Measurements from ENCODE around the gene AHSA1. TPM values are rescaled to one million over a fixed set of nuclear protein-coding genes. Genes with fewer than 3 reads are reported as not detected.

Gene AHSA1
- 366 and 439 TPM in 2 replicates for polyA plus RNA-seq (2012; rRNA removed)
- 486 and 518 TPM in 2 replicates for polyA plus RNA-seq (2012; cell fraction: cytosol; rRNA removed)
- polyA plus RNA-seq (2012; cell fraction: nucleus; rRNA removed), result 107 and 186 TPM in 2 replicates

DNA sequence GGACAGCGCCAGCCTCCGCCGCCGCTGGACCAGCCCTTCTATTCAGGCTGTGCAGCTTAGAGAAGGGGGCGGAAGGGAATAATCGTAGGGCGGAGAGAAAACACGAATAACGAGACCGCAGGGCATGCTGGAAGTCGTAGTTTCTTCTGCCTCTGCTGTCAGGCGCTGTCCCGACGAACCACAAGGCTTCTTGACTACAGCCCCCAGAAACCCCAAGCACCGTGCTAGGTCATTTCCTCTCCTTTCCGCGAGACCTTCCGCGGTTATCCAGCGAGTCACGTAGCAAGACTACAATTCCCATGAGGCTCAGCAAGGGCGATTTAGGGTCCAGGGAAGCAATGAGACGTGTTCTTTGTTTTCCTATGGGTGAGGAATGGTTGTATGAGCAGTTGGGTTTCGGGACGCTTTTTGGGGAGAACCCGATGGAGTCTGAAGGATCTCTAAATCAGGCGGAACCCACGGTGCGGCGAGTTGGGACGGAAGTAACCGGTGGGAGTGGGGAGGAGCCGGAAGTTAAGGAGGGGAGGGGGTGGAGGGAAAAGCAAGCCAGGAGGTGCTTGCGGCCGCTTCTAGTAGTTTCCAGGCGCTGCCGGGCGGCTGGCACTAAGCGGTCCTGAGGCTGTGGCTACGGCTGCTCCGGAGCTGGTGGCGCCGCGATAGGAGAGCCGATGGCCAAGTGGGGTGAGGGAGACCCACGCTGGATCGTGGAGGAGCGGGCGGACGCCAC lies at the start of gene AHSA1, which contains the start of gene VIPAS39:
TSS of gene AHSA1 (plus strand) at position 572 of the 727 bp plus-strand sequence. CDS start at position 669, 97 bp downstream.
TSS of gene VIPAS39 (minus strand) at position 80 of the 727 bp plus-strand sequence. CDS start 3,499 bp downstream, outside the sequence.
- under 1% methylated on average over 28 of the region's 50 CpGs for WGBS (ENCODE audit: low lambda C conversion rate)
- H3F3A ChIP-seq (replicated peaks; ENCODE audit: insufficient read depth), result peaks cover 4% of the 10 kb centered on the region
- ChIA-PET POLR2A (interaction anchor here (0.8 to 1.3 kb wide), 3 partner anchors 81 to 136 kb away, joined by 3 to 6 read pairs (median 4); partner anchors contain the start of genes GSTZ1, POMT2, SAMD15 and TMED8), CTCF (interaction anchor here (0.6 to 2.9 kb wide), 7 partner anchors 12 to 305 kb away, joined by 3 to 40 read pairs (median 3); no protein-coding TSS in a partner anchor)
- no peaks in the 10 kb centered on the region for H3K27me3 ChIP-seq (ENCODE audit: insufficient read depth)
- H3K27ac ChIP-seq (ENCODE audit: low read depth in 2 of 2, low read length in 1 of 2), result peak within 1 kb of the TSS; percentile 92 to 96
- peaks cover 12% of the 10 kb centered on the region in 2 experiments; a peak in 3 of 4 replicates for H3K4me1 ChIP-seq (ENCODE audit: control insufficient read depth in 1 of 2, insufficient read depth in 2 of 2, low read depth in 1 of 2, low read length in 1 of 2)
- H3K36me3 ChIP-seq (replicated peaks in 1 of 2; ENCODE audit: control insufficient read depth in 1 of 2, insufficient read depth in 2 of 2, low read length in 1 of 2), result peaks cover 30 to 40% of the 10 kb centered on the region in 2 experiments
- H3K9me2 ChIP-seq, result no peaks in the 10 kb centered on the region
- H3K9me3 ChIP-seq, result no peaks in the 10 kb centered on the region
- peak within 1 kb of the TSS; percentile 96 for H2AFZ ChIP-seq (ENCODE audit: low read depth)
- H3K79me2 ChIP-seq (ENCODE audit: insufficient read depth), result peaks cover 75% of the 10 kb centered on the region
- peak; percentile 91 for DNase-seq
- H3K4me2 ChIP-seq, result peak within 1 kb of the TSS; percentile 81
- peaks cover 13% of the 10 kb centered on the region for H4K20me1 ChIP-seq (ENCODE audit: insufficient read depth)
- peak within 1 kb of the TSS; percentile 88 for H3K9ac ChIP-seq
- TF ChIP-seq EP300 (IDR thresholded peaks at IDR 0.05; ENCODE audit: borderline replicate concordance in 1 of 2, low read depth in 1 of 2, low read length in 1 of 2), result peak in 1 of 2 experiments; percentile 59; a peak in 1 of 4 replicates
- peak; percentile 73 for TF ChIP-seq SIN3A (IDR thresholded peaks at IDR 0.05; ENCODE audit: borderline replicate concordance, low read depth, low read length)
- peak; percentile 25; the same call in 1 of the 2 replicates for TF ChIP-seq TCF12 (IDR thresholded peaks at IDR 0.05)
- TF ChIP-seq, protein P1, sequence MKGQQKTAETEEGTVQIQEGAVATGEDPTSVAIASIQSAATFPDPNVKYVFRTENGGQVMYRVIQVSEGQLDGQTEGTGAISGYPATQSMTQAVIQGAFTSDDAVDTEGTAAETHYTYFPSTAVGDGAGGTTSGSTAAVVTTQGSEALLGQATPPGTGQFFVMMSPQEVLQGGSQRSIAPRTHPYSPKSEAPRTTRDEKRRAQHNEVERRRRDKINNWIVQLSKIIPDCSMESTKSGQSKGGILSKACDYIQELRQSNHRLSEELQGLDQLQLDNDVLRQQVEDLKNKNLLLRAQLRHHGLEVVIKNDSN (IDR thresholded peaks at IDR 0.05; ENCODE audit: borderline replicate concordance, low read depth), result no peak
- peak; percentile 82 for TF ChIP-seq TAF1 (IDR thresholded peaks at IDR 0.05; ENCODE audit: borderline replicate concordance, low read depth, low read length)
- TF ChIP-seq, protein P2, sequence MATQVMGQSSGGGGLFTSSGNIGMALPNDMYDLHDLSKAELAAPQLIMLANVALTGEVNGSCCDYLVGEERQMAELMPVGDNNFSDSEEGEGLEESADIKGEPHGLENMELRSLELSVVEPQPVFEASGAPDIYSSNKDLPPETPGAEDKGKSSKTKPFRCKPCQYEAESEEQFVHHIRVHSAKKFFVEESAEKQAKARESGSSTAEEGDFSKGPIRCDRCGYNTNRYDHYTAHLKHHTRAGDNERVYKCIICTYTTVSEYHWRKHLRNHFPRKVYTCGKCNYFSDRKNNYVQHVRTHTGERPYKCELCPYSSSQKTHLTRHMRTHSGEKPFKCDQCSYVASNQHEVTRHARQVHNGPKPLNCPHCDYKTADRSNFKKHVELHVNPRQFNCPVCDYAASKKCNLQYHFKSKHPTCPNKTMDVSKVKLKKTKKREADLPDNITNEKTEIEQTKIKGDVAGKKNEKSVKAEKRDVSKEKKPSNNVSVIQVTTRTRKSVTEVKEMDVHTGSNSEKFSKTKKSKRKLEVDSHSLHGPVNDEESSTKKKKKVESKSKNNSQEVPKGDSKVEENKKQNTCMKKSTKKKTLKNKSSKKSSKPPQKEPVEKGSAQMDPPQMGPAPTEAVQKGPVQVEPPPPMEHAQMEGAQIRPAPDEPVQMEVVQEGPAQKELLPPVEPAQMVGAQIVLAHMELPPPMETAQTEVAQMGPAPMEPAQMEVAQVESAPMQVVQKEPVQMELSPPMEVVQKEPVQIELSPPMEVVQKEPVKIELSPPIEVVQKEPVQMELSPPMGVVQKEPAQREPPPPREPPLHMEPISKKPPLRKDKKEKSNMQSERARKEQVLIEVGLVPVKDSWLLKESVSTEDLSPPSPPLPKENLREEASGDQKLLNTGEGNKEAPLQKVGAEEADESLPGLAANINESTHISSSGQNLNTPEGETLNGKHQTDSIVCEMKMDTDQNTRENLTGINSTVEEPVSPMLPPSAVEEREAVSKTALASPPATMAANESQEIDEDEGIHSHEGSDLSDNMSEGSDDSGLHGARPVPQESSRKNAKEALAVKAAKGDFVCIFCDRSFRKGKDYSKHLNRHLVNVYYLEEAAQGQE (IDR thresholded peaks at IDR 0.05; ENCODE audit: low read depth, low read length), result 0 out of 2 replicates have a peak, but pooled peaks have one; percentile 20
- TF ChIP-seq JUND (IDR thresholded peaks at IDR 0.05), result no peak
- peak; percentile 94 for TF ChIP-seq GABPA (IDR thresholded peaks at IDR 0.05; ENCODE audit: low read depth)
- TF ChIP-seq YY1 (IDR thresholded peaks at IDR 0.05; ENCODE audit: low read depth), result peak; percentile 51; the same call in 1 of the 2 replicates
- TF ChIP-seq ELF1 (IDR thresholded peaks at IDR 0.05), result peak; percentile 93
- TF ChIP-seq, protein P3, sequence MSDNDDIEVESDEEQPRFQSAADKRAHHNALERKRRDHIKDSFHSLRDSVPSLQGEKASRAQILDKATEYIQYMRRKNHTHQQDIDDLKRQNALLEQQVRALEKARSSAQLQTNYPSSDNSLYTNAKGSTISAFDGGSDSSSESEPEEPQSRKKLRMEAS (IDR thresholded peaks at IDR 0.05; ENCODE audit: low read depth), result peak; percentile 5
- TF ChIP-seq, protein P4, sequence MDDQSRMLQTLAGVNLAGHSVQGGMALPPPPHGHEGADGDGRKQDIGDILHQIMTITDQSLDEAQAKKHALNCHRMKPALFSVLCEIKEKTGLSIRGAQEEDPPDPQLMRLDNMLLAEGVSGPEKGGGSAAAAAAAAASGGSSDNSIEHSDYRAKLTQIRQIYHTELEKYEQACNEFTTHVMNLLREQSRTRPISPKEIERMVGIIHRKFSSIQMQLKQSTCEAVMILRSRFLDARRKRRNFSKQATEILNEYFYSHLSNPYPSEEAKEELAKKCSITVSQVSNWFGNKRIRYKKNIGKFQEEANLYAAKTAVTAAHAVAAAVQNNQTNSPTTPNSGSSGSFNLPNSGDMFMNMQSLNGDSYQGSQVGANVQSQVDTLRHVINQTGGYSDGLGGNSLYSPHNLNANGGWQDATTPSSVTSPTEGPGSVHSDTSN (IDR thresholded peaks at IDR 0.05), result no peak
- peak; percentile 99 for TF ChIP-seq CHD2 (IDR thresholded peaks at IDR 0.05; ENCODE audit: low read length, partially characterized antibody)
- TF ChIP-seq MXI1 (IDR thresholded peaks at IDR 0.05; ENCODE audit: low read depth, low read length), result peak; percentile 28; the same call in 1 of the 2 replicates
- TF ChIP-seq, protein P5, sequence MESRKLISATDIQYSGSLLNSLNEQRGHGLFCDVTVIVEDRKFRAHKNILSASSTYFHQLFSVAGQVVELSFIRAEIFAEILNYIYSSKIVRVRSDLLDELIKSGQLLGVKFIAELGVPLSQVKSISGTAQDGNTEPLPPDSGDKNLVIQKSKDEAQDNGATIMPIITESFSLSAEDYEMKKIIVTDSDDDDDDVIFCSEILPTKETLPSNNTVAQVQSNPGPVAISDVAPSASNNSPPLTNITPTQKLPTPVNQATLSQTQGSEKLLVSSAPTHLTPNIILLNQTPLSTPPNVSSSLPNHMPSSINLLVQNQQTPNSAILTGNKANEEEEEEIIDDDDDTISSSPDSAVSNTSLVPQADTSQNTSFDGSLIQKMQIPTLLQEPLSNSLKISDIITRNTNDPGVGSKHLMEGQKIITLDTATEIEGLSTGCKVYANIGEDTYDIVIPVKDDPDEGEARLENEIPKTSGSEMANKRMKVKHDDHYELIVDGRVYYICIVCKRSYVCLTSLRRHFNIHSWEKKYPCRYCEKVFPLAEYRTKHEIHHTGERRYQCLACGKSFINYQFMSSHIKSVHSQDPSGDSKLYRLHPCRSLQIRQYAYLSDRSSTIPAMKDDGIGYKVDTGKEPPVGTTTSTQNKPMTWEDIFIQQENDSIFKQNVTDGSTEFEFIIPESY (IDR thresholded peaks at IDR 0.05; ENCODE audit: borderline replicate concordance, low read depth), result peak; percentile 99
- TF ChIP-seq POLR2AphosphoS5 (IDR thresholded peaks at IDR 0.05; ENCODE audit: low read depth, low read length), result peak; percentile 92
- peak within 1 kb of the TSS; percentile 96 to 99 for H3K4me3 ChIP-seq (ENCODE audit: low read depth in 2 of 2, low read length in 1 of 2)

All from SK-N-SH (cell line).